Activated CD4-positive, alpha-beta T cell treated with anti-CD3 and anti-CD28 coated beads, Interleukin-2, amount 50 U/mL, for 24 hours (primary cell): ENCODE results near the gene SLC1A5.
"Not testable (repeated sequence)": the region's sequence is repeated elsewhere in the genome, so short reads cannot be mapped to it uniquely, and the experiment has no call there.

ENCODE experiments used
- DNase-seq, 2 donors: peaks; one replicate each; pipeline ENCODE4 v3.0.0-alpha.2; 2020; ENCODE audit warnings: low read depth in 1 of 2, low spot score in 1 of 2

The SLC1A5 gene

DNA sequence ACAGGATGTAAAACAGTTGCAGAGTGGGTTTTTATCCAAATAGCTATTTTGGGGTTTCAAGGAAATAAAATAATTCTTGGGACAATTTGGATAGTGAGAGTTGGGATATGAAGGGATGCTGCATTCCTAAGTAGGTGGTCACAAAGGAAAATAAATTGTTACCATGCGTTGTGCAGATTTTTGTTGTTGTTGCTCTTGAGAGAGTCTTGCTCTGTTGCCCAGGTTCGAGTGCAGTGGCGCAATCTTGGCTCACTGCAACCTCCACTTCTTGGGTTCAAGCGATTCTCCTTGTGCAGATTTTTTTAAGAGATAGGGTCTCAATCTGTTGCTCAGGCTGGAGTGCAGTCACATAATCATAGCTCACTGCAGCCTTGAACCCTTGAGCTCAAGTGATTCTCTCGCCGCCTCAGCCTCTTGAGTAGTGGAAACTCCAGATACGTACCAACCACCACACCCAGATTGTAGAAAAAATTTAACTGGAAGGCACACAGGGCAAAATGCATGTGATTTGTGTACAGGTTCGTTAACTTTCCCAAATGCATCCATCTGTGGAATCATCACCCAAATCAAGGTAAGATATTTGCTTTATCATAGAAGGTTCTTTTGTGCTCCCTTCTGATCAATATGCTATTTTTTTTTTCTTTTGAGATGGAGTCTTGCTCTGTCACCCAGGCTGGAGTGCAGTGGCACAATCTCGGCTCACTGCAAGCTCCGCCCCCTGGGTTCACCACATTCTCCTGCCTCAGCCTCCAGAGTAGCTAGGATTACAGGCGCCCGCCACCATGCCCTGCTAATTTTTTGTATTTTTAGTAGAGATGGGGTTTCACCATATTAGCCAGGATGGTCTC lies 16.0 kb downstream of the SLC1A5 start:
- no peak for DNase-seq

GRCh38 chr19:46768746-46769145 lies 19.6 kb downstream of the SLC1A5 start:
- not testable (repeated sequence) for DNase-seq

- DNase-seq = peak in 1 of 2 donors; percentile 55
Observed at GRCh38 chr19:46766569-46767317, 21.7 kb downstream of the SLC1A5 start.

DNA sequence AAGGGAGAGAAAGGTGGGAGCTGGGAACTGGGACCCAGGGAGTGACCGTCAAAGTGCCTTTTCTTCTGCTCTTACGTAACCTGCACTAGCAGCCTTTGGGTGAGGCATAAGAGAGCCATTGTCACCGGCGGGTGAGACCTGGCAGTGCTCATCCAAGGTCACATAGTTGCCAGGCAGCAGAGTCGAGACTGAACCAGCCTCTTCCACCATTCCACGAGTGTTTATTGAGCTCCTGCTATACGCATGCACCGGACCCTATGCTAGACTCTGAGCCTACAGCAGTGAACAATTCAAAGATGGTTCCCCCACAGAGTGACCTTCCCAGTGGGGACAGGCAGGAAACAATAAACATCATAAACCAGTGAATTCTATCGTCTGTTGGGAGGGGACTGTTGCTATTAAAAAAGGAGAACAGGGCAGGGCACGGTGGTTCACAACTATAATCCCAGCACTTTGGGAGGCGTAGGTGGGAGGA lies 23.5 kb downstream of the SLC1A5 start:
- DNase-seq = no peak

- no peak for DNase-seq
Observed at GRCh38 chr19:46762245-46762890, 26.0 kb downstream of the SLC1A5 start.

GRCh38 chr19:46761418-46761831 lies 27.0 kb downstream of the SLC1A5 start:
- DNase-seq = no peak

DNA sequence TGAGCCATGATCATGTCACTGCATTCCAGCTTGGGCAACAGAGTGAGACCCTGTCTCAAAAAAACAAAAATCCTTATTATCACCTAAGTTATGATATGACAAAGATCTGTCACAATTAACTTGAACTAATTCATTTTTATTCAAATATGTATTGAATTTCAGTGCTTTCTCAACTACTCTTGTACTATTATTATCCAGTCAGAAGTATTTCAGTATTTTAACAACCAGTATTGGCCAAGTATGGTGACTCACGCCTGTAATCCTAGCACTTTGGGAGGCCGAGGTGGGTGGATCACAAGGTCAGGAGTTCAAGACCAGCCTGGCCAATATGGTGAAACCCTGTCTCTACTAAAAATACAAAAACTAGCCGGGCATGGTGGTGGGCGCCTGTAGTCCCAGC lies 27.5 kb downstream of the SLC1A5 start:
- DNase-seq = not testable (repeated sequence)

GRCh38 chr19:46760363-46760762 lies 28.0 kb downstream of the SLC1A5 start:
- DNase-seq = no peak

GRCh38 chr19:46759817-46760333 lies 28.5 kb downstream of the SLC1A5 start:
- DNase-seq = no peak

GRCh38 chr19:46759206-46759605 lies 29.2 kb downstream of the SLC1A5 start:
- no peak for DNase-seq

- DNase-seq = no peak
Observed at GRCh38 chr19:46756544-46756888, 31.9 kb downstream of the SLC1A5 start.

- no peak for DNase-seq
Observed at GRCh38 chr19:46755853-46756543, 32.4 kb downstream of the SLC1A5 start.

- no peak for DNase-seq
Observed at GRCh38 chr19:46755077-46755852, 33.1 kb downstream of the SLC1A5 start.

GRCh38 chr19:46753420-46754155 lies 34.8 kb downstream of the SLC1A5 start:
- DNase-seq = peak; percentile 28 to 40

DNA sequence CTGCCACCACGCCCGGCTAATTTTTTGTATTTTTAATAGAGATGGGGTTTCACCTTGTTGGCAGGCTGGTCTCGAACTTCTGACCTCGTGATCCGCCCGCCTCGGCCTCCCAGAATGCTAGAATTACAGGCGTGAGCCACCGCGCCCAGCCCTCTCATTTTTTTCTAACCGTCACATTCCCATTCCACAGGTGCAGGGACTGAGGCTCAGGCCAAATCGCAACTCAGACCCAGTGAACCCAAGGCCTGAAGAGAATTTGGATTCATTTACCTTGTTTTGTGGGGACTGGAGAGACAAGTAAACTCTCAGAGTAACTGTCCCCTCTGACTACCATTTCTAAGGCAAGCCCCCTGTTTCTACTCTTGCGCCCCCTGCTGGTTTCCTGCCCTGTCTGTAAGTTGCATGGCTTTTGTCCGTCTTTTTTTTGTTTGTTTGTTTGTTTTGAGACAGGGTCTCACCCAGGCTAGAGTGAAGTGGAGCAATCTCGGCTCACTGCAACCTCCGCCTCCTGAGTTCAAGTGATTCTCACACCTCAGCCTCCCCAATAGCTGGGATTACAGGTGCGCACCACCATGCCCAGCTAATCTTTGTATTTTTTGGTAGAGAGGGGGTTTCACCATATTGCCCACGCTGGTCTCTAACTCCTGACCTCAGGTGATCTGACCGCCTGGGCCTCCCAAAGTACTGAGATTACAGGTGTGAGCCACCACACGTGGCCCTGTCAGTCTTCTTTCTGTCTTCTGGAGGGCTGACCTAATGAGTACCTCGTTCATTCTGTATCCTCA lies 39.9 kb downstream of the SLC1A5 start:
- peak; percentile 62 to 65 for DNase-seq

- DNase-seq = peak in 1 of 2 donors; percentile 21
Observed at GRCh38 chr19:46746281-46747057, 41.9 kb downstream of the SLC1A5 start, which contains the start of gene STRN4. TSS of gene STRN4 (minus strand) at chr19:46746450. CDS start at chr19:46746430, 20 bp downstream.

DNA sequence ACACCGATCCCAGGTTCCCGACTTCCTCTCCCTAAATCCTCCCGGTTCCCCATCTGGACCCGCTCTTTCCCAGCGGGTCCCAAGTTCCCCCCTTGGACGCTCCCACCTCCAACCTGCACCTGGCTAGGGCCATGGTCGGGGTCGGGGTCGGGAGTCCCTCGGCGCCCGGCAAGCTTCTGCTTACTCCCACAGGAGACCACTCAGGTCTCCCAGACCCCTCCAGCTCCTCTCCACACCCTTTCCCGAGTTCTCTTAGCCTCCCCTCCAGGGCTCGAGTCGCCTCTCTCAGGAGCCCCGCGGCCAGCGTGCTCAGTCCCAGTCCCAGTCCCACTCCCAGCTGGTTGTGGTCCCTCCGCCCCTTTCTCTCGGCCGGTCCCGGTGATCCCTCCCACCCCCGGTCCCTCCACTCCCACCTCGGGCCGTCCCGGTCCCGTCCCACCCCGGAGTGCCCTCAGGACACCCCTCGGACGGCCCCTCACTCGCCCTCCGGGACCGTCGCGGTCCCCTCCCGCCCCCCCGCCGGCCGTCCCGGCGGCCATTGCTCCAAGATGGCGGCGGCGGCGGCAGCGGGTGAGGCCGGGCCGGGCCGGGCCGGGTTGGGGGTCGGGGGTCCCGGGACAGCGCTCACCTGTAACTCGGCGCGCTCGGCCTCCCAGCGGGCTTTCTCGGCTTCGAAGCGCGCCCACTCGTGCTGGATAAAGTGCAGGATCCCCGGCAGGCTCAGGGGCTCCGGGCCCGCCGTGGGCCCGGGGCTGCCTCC lies 42.7 kb downstream of the SLC1A5 start, which contains the start of gene FKRP:
TSS of gene FKRP (plus strand) at position 537 of the 760 bp plus-strand sequence. CDS start 9,394 bp downstream, outside the sequence.
- no peak for DNase-seq
